Spleen (tissue), 7 donors: ENCODE data around the gene DYRK4.

Source experiments
- CTCF ChIP-seq, 11 experiments: fragments of 200-600 bp in 7 of 11; fragments of 450-650 bp in 4 of 11; sonication (generic) in 4 of 11; IDR thresholded peaks in 8 of 11; conservative IDR thresholded peaks in 3 of 11; 1 replicate in 7 of 11; 2 replicates in 4 of 11; pipeline versions ENCODE4 v1.4.0 to v1.8.0; 2016 to 2021; ENCODE audit warnings: antibody characterized with exemption in 11 of 11, inconsistent platforms in 4 of 11, mild to moderate bottlenecking in 1 of 11
- POLR2A ChIP-seq, 3 donors: fragments of 450-650 bp; IDR thresholded peaks; one replicate each; pipeline ENCODE4 v1.5.1; 2017; ENCODE audit warnings: antibody characterized with exemption in 3 of 3, mild to moderate bottlenecking in 1 of 3
- POLR2AphosphoS5 ChIP-seq, 3 donors: sonication (generic); formaldehyde crosslinking; IDR thresholded peaks; one replicate each; pipeline ENCODE4 v1.5.1; 2017; ENCODE audit warnings: antibody characterized with exemption in 3 of 3
- donor health status: DM: no; HTN: no; CAD: no; lungs with moderate emphysema.
- donor health status: DM: no; HTN: no; CAD: no.
- donor health status: DM: no; HTN: no; CAD: no.

- TF ChIP-seq POLR2AphosphoS5 (IDR thresholded peaks at IDR 0.05) (no peak), CTCF (IDR thresholded peaks at IDR 0.05 in 8 of 11, conservative IDR thresholded peaks at IDR 0.05 in 3 of 11) (no peak), POLR2A (IDR thresholded peaks at IDR 0.05) (no peak)
These were observed 4.4 kb upstream of the DYRK4 start for GRCh38 chr12:4557586-4557985.
